GM12864 (cell line): ENCODE results near the gene RAPGEF2.

Experiments
- DNase-seq: peaks from one replicate; pipeline ENCODE4 v3.0.0-alpha.2; 2011; ENCODE audit warnings: low read depth
- H3K4me3 ChIP-seq: 2 replicates; pipeline ENCODE4 v1.5.1; 2011; ENCODE audit warnings: mild to moderate bottlenecking, low read depth, low read length, control low read depth
- TF ChIP-seq, protein P1 (sequence below): IDR thresholded peaks from 2 replicates; pipeline ENCODE4 v1.5.1; 2011; ENCODE audit warnings: low read depth, mild to moderate bottlenecking, moderate library complexity, low read length, control low read depth, inconsistent platforms; ENCODE audit errors: missing control alignments

Gene RAPGEF2

DNA sequence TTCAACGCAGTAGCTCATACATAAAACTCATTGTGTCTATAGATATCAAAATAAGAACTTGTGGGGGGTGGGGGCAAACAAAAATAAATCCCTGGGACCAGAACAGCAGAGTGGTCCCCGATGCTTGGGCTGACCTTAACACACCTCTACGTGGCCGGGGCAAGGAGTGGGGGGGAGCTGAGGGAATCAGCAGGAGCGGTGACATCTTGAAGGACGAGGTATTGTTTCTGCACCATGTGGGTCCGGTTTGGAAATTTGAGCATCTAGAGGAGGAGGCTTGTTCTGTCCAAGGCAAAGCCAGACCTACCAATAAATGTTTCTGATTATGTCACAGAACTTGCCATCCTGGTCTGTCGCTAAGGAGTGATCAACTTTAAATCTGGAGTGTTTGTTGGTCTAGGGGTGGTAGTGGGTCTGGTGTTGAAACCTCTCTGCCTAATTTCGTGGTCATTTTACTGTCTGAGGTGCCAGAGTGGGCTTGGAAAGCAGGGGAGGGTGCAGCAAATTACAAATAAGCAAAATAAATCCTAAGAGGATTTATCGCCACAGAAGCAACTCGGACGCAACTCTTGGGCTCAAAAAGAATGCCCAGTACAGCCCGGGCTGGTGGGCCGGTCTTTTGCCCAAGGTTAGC is 774 bp upstream of the RAPGEF2 start:
- peak overlapping the region; percentile 94 for H3K4me3 ChIP-seq
- TF ChIP-seq, protein P1, sequence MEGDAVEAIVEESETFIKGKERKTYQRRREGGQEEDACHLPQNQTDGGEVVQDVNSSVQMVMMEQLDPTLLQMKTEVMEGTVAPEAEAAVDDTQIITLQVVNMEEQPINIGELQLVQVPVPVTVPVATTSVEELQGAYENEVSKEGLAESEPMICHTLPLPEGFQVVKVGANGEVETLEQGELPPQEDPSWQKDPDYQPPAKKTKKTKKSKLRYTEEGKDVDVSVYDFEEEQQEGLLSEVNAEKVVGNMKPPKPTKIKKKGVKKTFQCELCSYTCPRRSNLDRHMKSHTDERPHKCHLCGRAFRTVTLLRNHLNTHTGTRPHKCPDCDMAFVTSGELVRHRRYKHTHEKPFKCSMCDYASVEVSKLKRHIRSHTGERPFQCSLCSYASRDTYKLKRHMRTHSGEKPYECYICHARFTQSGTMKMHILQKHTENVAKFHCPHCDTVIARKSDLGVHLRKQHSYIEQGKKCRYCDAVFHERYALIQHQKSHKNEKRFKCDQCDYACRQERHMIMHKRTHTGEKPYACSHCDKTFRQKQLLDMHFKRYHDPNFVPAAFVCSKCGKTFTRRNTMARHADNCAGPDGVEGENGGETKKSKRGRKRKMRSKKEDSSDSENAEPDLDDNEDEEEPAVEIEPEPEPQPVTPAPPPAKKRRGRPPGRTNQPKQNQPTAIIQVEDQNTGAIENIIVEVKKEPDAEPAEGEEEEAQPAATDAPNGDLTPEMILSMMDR, result no peak
- DNase-seq, result no peak

DNA sequence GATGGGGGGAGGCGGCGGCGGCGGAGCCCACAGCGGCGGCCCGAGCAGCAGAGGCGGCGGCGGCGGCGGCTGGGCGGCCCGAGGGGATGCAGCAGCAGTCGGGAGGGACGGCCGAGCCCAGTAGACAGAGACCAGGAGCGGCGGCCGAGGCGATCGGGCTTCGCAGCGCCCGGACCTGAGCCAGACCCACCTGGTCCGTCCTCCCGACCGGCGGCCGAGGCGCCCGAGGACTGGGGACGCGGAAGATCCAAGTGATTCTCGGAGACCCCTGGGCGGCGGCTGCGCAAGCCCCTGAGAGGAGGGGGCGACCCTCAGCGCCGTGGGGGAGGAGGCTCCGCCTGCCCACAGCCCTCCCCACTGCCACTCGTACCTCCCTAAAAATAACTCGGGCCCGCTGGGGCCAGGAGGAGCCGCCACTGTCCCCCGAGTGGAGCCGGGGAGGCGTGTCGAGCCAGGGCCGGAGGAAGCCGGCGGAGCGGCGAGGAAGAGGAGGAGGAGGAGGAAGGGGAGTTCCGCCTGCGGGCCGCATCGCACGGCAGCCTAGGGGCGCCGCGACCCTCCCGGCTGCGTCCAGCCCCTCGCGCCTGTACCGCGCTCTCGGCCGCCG is 608 bp downstream of the RAPGEF2 start:
- TF ChIP-seq, protein P1, result no peak
- no peak for DNase-seq
- H3K4me3 ChIP-seq, result peak overlapping the region; percentile 94

DNA sequence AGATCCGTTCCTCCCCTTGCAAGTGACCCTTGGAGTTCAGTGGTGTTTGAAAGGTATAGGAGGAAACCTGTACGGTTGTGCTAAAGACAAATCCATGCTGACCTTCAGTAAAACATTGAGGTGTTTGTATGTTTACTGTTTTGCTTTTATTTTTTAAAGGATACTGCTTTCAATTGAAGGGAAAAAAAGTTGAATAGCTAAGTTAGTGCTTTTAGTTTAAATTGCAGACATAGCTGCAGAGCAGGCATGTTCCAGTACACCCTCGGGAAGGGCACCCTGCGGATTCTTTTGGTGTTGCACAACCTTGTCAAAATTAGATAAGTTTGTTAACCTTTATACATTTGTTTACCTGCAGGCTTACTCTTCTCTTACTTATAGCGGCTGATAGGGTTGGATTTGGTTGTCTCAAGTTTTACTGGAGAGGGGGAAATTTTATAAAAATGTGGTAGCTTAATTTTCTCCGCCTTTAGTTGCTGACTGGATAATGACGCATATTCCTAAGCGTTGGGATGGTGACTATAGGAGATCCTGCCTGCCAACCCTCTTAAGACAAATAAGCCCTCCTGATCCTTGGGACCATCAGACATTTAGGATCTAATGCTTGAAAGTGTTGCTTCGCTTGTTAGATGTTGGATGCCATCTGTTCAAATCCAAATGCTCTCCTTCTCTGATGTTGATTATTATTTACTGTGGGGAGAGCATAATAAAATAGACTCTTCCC is 2.0 kb downstream of the RAPGEF2 start:
- TF ChIP-seq, protein P1, result peak; percentile 24
- no peak for DNase-seq

DNA sequence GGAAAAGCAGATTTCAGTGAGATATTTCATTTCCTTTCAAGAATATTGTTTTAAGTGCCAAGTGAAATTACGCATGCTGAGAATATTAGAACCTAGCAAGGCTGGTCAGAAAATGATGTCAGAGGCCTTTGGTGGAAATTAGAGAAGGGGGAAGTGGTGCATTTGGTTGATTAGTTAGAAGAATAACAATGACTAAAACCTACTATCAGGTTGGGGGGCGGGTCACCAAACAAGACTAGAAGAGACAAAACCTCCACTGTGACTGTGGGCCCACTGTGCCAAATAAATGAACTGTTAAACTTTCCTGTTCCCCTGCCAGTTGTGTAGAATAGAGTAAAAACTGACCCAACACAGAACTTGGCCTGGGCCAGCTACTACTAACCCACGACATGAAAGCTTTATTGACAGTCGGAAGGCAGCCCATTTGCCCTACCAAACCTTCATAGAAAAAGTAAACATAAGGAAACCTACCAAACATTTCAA is 2.9 kb downstream of the RAPGEF2 start:
- peak overlapping the region; percentile 94 for H3K4me3 ChIP-seq
- no peak for DNase-seq

More for the DNA sequence above, 2.0 kb downstream of the RAPGEF2 start:
- peak overlapping the region; percentile 94 for H3K4me3 ChIP-seq

DNA sequence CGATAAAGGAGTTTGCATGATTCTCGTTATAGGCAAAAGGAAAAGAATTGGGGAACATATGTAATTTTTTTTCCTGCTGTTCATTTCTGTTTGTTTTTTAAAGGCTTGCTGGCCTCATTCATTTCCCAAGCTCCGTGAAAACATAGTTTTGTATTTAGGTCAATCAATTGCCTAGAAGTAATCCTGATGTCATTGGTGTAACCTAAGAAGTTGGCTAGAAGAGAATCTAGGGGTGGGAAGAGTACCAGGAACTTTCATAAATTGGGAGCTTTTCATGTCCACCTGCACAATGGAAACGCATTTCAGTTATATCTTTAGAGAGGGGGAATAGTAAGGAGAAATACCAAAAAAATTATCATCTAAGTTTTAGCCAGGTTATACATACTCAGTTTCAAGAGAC is 3.8 kb downstream of the RAPGEF2 start:
- DNase-seq, result no peak
- peak overlapping the region; percentile 16; the same call in 1 of the 2 replicates for H3K4me3 ChIP-seq
- TF ChIP-seq, protein P1, result no peak

More for the DNA sequence above, 2.9 kb downstream of the RAPGEF2 start:
- TF ChIP-seq, protein P1, result no peak

DNA sequence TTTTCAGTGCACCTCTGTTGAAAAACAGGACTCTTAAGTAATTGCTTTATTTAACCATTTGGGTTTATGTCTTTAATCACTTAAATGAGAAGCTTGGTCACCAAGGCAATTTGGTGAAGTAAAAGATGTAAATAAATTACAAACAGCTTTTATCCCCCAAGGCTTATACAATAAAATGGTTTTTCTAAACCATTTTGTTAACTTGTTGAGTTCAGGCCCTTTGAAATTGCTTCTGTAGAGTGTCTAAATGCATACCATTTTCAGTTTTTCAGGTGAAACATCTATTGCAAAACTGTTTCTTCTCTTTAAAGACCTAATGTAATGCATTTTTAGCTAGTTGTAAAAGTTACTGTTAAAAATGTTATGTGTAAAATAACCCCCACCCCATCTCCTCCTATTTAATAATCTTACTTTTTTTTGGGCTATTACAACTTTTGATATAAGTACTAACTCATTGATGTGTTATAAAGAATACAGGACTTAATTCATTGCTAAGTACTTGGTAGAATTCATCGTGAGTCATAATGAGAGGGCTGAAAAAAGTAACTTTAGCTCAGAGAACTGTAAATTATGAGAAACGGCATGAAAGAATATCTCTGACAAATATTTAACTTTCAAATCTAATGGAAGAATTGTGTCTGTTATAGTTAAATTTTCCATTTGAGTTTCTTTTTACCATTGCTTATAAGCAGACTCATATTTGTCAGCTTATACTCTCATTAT is 4.5 kb downstream of the RAPGEF2 start:
- no peak overlapping the region; the same call in 1 of the 2 replicates for H3K4me3 ChIP-seq

More for the DNA sequence above, 4.5 kb downstream of the RAPGEF2 start:
- DNase-seq, result no peak
- TF ChIP-seq, protein P1, result no peak
